GM18870 (cell line): ENCODE data around the gene BPI.
"Not testable (repeated sequence)": the region's sequence is repeated elsewhere in the genome, so short reads cannot be mapped to it uniquely, and the experiment has no call there.

Experiments used
- ATAC-seq: cut with Tn5 transposase; IDR thresholded peaks from one replicate; pipeline ENCODE4 v1.9.1; 2021; ENCODE audit warnings: moderate library complexity; ENCODE audit not compliant: unreplicated experiment

The BPI gene

GRCh38 chr20:38302786-38303185 is 1.2 kb upstream of the BPI start:
- ATAC-seq: no peak

GRCh38 chr20:38304845-38305447 is 990 bp downstream of the BPI start:
- ATAC-seq: no peak

- no peak for ATAC-seq
Observed at GRCh38 chr20:38305541-38305940, 1.6 kb downstream of the BPI start.

- no peak for ATAC-seq
Observed at GRCh38 chr20:38306379-38306778, 2.4 kb downstream of the BPI start.

- no peak for ATAC-seq
Observed at GRCh38 chr20:38307371-38308046, 3.6 kb downstream of the BPI start.

- no peak for ATAC-seq
Observed at GRCh38 chr20:38308047-38308438, 4.1 kb downstream of the BPI start.

- no peak for ATAC-seq
Observed at GRCh38 chr20:38308447-38308846, 4.5 kb downstream of the BPI start.

GRCh38 chr20:38311091-38311490 is 7.1 kb downstream of the BPI start:
- no peak for ATAC-seq

- ATAC-seq: no peak
Observed at GRCh38 chr20:38311491-38311890, 7.5 kb downstream of the BPI start.

- no peak for ATAC-seq
Observed at GRCh38 chr20:38313676-38314075, 9.7 kb downstream of the BPI start.

GRCh38 chr20:38314350-38314749 is 10.4 kb downstream of the BPI start:
- not testable (repeated sequence) for ATAC-seq

GRCh38 chr20:38315290-38315966 is 11.5 kb downstream of the BPI start:
- no peak for ATAC-seq

GRCh38 chr20:38316341-38316740 is 12.4 kb downstream of the BPI start:
- ATAC-seq: no peak

GRCh38 chr20:38317422-38317821 is 13.5 kb downstream of the BPI start:
- ATAC-seq: no peak

GRCh38 chr20:38320221-38320620 is 16.3 kb downstream of the BPI start:
- no peak for ATAC-seq

GRCh38 chr20:38321959-38322598 is 18.1 kb downstream of the BPI start:
- ATAC-seq: no peak

GRCh38 chr20:38324159-38324558 is 20.2 kb downstream of the BPI start:
- ATAC-seq: no peak

GRCh38 chr20:38325167-38325566 is 21.2 kb downstream of the BPI start:
- no peak for ATAC-seq

- ATAC-seq: no peak
Observed at GRCh38 chr20:38325905-38326304, 21.9 kb downstream of the BPI start.

- ATAC-seq: no peak
Observed at GRCh38 chr20:38326309-38326708, 22.4 kb downstream of the BPI start.

GRCh38 chr20:38330638-38331037 is 26.7 kb downstream of the BPI start:
- no peak for ATAC-seq

GRCh38 chr20:38331245-38331644 is 27.3 kb downstream of the BPI start:
- no peak for ATAC-seq
